HG02588 (cell line): ENCODE data around the gene UNC119.
"Not testable (repeated sequence)": the region's sequence is repeated elsewhere in the genome, so short reads cannot be mapped to it uniquely, and the experiment has no call there.

Experiments
- ATAC-seq: cut with Tn5 transposase; IDR thresholded peaks from one replicate; pipeline ENCODE4 v1.9.1; 2021; ENCODE audit warnings: mild to moderate bottlenecking, moderate library complexity; ENCODE audit not compliant: unreplicated experiment

UNC119 gene

DNA sequence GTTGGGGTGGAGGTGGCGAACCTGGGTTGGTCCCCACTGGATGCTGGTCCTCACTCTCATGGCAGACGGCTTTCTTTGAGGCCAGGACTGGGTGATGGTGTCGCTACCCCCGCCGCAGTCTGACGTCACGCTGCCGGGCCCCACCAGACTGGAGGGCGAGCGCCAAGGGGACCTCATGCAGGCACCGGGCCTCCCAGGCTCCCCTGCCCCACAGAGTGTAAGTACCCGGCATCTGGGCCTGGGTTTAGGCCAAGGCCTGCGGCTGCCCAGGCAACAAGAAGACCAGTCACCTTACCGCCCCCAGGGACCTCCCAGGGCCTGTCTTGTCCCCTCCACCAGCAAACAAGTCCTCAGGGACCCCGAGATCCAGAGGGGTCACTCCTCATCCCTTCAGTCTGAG, 28.5 kb downstream of the UNC119 start:
- ATAC-seq, result no peak

- no peak for ATAC-seq
These were observed 29.2 kb downstream of the UNC119 start for GRCh38 chr17:28523186-28523585.

GRCh38 chr17:28522281-28522680, 30.1 kb downstream of the UNC119 start:
- ATAC-seq, result not testable (repeated sequence)

DNA sequence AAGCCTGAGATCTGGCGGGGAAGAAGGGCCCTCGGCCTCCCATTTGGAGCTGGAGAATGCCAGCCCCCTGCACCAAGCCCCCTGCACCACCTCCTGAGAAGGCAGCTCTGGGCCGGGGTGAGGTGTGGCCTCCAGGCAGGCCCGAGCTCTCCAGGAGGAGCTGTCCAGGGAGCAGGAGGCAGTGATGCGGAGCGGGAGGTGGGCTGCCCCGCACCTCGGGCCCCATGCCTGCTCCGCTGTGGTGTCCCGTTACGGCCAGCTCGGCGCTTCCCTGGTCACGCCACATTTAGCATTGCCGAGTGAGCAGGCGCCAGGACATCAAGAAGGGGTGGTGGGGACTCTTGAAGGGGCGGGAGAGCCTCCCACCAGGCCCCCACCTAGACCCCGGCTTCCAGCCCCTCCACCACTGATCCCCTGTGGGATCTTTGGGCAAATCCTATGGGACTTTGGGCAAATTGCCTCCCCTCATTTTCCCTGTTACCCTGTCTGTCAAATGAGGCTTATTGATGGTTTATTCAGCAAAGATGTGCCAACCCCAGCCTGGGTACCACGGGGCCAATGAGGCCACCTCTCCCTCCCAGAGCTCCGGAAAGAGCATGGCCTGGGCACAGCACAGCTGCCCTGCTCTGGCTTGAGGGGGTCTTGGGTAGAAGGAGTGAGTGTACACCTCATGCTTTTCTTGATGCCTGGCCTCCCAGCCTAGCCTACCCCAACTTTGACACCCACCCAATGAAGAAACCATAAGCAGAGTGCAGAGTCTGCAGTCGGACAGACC, 30.9 kb downstream of the UNC119 start:
- no peak for ATAC-seq

- ATAC-seq, result no peak
These were observed 31.7 kb downstream of the UNC119 start for GRCh38 chr17:28520687-28521086.

DNA sequence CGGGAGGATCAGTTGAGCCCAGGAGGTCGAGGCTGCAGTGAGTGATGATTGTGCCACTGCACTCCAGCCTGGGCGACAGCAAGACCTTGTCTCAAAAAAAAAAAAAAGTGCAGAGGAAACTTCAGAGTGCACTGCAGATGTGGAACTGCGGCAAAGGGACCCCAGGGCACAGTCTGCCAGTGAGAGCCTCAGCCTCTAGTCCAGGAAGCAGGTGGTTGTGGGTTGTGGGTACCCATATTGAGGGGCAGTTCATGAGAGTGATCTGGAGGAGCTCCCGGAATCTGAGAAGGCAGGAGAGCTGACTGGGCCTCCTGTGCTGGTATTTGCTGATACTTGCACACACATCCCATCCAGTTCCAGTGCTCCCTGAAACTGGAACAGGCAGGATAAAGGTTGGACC, 33.2 kb downstream of the UNC119 start:
- ATAC-seq, result no peak

GRCh38 chr17:28518578-28518977, 33.8 kb downstream of the UNC119 start:
- ATAC-seq, result no peak

GRCh38 chr17:28518132-28518531, 34.3 kb downstream of the UNC119 start:
- no peak for ATAC-seq

- ATAC-seq, result no peak
These were observed 36.9 kb downstream of the UNC119 start for GRCh38 chr17:28515518-28515917.

DNA sequence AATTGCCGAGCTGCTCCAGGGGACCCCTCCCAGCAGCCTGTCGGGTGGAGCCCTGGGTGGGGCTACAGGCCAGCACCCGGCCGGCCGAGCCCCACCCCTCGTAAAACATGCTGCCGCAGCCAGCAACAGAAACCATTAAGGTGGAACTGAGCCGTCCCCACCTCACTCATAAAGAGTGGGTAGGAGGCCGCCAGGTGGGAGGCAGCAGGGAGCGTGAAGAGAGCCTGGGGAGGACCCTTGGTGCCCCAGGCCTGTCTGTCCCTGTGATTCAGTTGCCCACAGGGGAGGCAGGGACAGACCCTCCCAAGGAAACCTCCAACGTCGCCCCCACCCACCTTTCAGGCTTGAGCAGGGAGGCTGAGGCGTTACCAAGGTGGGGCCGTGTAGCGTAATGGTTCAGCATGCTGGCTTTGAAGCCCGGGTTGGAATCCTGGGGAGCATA, 37.8 kb downstream of the UNC119 start:
- no peak for ATAC-seq

DNA sequence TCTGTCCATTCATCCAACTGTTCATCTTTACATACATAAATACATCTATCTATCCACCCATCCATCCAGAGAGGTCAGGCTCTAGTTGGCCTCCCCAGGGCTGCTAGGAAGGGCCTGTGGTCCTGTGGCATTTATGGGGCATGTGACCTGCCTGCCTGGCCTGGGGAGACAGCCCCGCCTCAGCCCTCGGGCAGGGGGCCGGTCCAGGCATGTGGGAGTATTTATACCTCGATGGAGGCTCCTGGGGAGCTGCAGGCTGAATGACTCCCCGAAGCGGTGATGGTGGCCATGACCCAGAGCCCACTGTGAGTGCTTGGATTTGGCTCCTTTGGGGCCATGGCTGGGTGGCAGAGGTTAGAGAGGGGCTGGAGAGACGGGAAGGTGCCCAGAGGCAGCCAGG, 38.9 kb downstream of the UNC119 start:
- no peak for ATAC-seq

GRCh38 chr17:28511858-28512461, 40.5 kb downstream of the UNC119 start:
- no peak for ATAC-seq

DNA sequence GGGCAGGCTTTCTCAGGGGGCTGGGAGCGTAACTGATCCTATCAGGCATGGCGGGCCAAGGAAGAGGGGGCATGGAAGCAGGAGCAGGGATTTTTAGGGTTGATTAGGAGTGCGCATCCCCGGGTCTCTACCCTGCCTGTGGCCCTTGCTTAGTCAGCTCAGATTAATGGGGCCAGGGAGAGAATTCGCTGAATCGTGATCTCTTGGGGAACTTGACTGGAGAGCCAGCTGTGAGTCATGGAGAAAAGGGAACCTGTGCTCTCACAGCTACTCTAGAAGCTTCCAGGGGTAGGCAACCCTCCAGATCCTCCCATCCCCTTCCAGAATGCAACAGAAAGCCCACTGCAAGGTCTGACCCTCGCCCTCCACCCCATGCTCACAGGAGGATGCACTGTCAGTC, 42.6 kb downstream of the UNC119 start:
- ATAC-seq, result no peak

- ATAC-seq, result no peak
These were observed 44.2 kb downstream of the UNC119 start for GRCh38 chr17:28508211-28508724.

DNA sequence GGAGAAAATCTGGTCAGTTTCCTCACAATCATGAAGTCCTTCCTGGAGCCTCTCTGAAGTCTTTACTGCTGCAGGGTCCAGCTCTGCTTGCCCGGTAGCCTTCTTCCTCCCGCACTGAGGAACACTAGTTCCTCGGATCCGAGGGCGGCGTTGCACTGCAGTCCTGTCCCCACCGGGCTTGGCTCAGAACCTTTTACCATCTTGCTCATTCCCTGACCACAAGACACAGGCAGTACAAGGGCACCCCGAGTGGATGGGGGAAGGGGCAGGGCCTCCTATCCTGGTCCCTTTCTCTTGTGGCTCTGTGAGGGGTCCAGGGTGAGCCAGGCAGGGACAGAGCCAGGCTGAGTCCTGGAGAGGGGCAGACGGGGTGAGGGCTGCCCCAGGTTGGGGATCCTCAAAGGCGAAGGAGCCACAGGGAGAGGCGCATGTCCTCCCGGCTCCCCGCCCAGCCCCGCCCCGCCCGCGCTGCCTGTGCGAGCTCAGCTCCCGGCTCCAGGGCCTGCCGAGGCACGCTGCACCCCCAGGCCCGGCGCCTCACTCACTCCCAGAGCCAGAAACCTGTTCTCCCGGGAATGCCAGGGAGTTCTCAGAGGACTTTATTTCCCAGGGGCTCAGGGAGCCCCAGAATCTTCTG, 44.7 kb downstream of the UNC119 start:
- ATAC-seq, result no peak

- no peak for ATAC-seq
These were observed 45.5 kb downstream of the UNC119 start for GRCh38 chr17:28506763-28507487.

- ATAC-seq, result no peak
These were observed 46.3 kb downstream of the UNC119 start, which contains the start of gene FOXN1 for GRCh38 chr17:28505986-28506665. FOXN1 (plus strand) TSS chr17:28506348; CDS start chr17:28523970, 17,622 bp downstream.

DNA sequence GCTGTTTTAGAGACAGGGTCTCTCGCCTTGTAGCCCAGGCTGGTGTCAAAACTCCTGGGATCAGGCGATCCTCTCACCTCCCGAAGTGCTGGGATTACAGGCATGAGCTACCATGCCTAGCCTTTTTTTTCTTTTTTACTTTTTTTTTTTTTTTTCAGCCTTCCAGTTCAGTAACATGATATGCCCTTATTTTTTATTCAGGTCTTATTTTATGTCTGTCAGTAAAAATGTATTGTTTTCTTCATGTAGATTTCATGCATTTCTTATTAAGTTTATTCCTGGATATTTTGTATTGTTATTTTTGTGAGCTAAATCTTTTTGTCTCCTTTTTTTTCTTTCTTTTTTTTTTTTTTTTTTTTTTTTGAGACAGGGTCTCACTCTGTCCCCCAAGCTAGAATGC, 49.0 kb downstream of the UNC119 start:
- ATAC-seq, result no peak

GRCh38 chr17:28501421-28502284, 50.8 kb downstream of the UNC119 start:
- ATAC-seq, result no peak
